DMS53 (cell line): Measurements from ENCODE around the gene ACD.

ENCODE experiments used
- DNase-seq: peaks from one replicate; lab custom pipeline; 2025; lab: John Stamatoyannopoulos, UW

Gene ACD

GRCh38 chr16:67661886-67662652, 2.0 kb upstream of the ACD start:
- no peak for DNase-seq

GRCh38 chr16:67661101-67661761, 1.2 kb upstream of the ACD start:
- DNase-seq: peak; percentile 76

GRCh38 chr16:67660564-67661028, 536 bp upstream of the ACD start, which contains the start of gene PARD6A:
TSS of gene PARD6A (plus strand) at chr16:67660960. CDS start at chr16:67661039, 79 bp downstream.
- peak; percentile 98 for DNase-seq

GRCh38 chr16:67658849-67659674, 998 bp downstream of the ACD start:
- peak; percentile 36 for DNase-seq

GRCh38 chr16:67657751-67658518, 2.1 kb downstream of the ACD start:
- no peak for DNase-seq

- DNase-seq: no peak
Observed at GRCh38 chr16:67657017-67657608, 2.9 kb downstream of the ACD start.

- DNase-seq: no peak
Observed at GRCh38 chr16:67656344-67657016, 3.6 kb downstream of the ACD start.

- no peak for DNase-seq
Observed at GRCh38 chr16:67655363-67655762, 4.7 kb downstream of the ACD start.

- no peak for DNase-seq
Observed at GRCh38 chr16:67654403-67654911, 5.6 kb downstream of the ACD start.

GRCh38 chr16:67653789-67654402, 6.2 kb downstream of the ACD start:
- DNase-seq: no peak

GRCh38 chr16:67653128-67653788, 6.8 kb downstream of the ACD start:
- DNase-seq: peak; percentile 40

GRCh38 chr16:67652578-67653127, 7.4 kb downstream of the ACD start:
- peak; percentile 71 for DNase-seq

GRCh38 chr16:67651847-67652246, 8.2 kb downstream of the ACD start:
- no peak for DNase-seq

- DNase-seq: no peak
Observed at GRCh38 chr16:67651039-67651438, 9.0 kb downstream of the ACD start.

- DNase-seq: no peak
Observed at GRCh38 chr16:67650023-67650422, 10.0 kb downstream of the ACD start.

- no peak for DNase-seq
Observed at GRCh38 chr16:67649494-67649931, 10.5 kb downstream of the ACD start.

- no peak for DNase-seq
Observed at GRCh38 chr16:67648764-67649407, 11.2 kb downstream of the ACD start.

- no peak for DNase-seq
Observed at GRCh38 chr16:67648088-67648763, 11.8 kb downstream of the ACD start.
